IMR-90 (cell line): ENCODE data around the gene HCCS. TPM values are rescaled to one million over a fixed set of nuclear protein-coding genes. Genes with fewer than 3 reads are reported as not detected.

Experiments
- ATAC-seq: fragments of 200-7000 bp; cut with Tn5 transposase; 2 replicates; pipeline ENCODE4 v1.9.1; 2020; ENCODE audit warnings: low read depth, mild to moderate bottlenecking, moderate library complexity
- BruUV-seq: library from RNA; stranded (reverse); fragments of 400-500 nt; replicated peaks from 2 replicates; lab custom pipeline; 2021; lab: Mats Ljungman, UMichigan
- CTCF ChIA-PET: fragments of 300-600 bp; formaldehyde crosslinking; extraction: SDS; loops from one replicate; lab custom pipeline; 2021; ENCODE audit warnings: antibody characterized with exemption; lab: Yijun Ruan, JAX
- POLR2A ChIA-PET: fragments of 300-600 bp; sonication (Branson Sonifier 250); formaldehyde crosslinking; loops from one replicate; lab custom pipeline; 2022; ENCODE audit warnings: antibody characterized with exemption; ENCODE audit not compliant: unreplicated experiment; lab: Charles Lee
- DNase-seq: peaks from one replicate; pipeline ENCODE4 v3.0.0; 2013
- H2AFZ ChIP-seq: replicated peaks from 2 replicates; pipeline ENCODE3; 2013; ENCODE audit warnings: low read length, mild to moderate bottlenecking; ENCODE audit not compliant: poor library complexity
- H2AK5ac ChIP-seq: 2 replicates; pipeline ENCODE4 v1.6.1; 2013; ENCODE audit warnings: low read depth, low read length, inconsistent platforms
- H2AK9ac ChIP-seq: replicated peaks from 2 replicates; pipeline ENCODE3; 2013; ENCODE audit warnings: mild to moderate bottlenecking, low read depth, low read length, moderate library complexity; ENCODE audit not compliant: poor library complexity
- H2BK120ac ChIP-seq: 2 replicates; pipeline ENCODE4 v1.6.1; 2013; ENCODE audit warnings: low read depth, low read length, inconsistent platforms
- H2BK15ac ChIP-seq: 3 replicates; pipeline ENCODE4 v1.6.1; 2013; ENCODE audit warnings: low read depth, low read length, inconsistent platforms
- H2BK20ac ChIP-seq: 2 replicates; pipeline ENCODE4 v1.6.1; 2013; ENCODE audit warnings: low read depth, mild to moderate bottlenecking, inconsistent platforms, low read length, moderate library complexity
- H2BK5ac ChIP-seq: 2 replicates; pipeline ENCODE4 v1.6.1; 2013; ENCODE audit warnings: mild to moderate bottlenecking, low read depth, low read length, inconsistent platforms; ENCODE audit not compliant: poor library complexity, severe bottlenecking
- H3K14ac ChIP-seq: replicated peaks from 2 replicates; pipeline ENCODE4 v1.6.1; 2013; ENCODE audit warnings: low read depth, low read length, inconsistent platforms
- H3K18ac ChIP-seq: 2 replicates; pipeline ENCODE4 v1.6.1; 2013; ENCODE audit warnings: low read depth, low read length, control low read depth
- H3K23ac ChIP-seq: 2 replicates; pipeline ENCODE4 v1.6.1; 2013; ENCODE audit warnings: low read depth, low read length, inconsistent platforms
- H3K27ac ChIP-seq: 2 replicates; pipeline ENCODE4 v1.5.1; 2013; ENCODE audit warnings: mild to moderate bottlenecking, control low read depth, low read length; ENCODE audit not compliant: insufficient read depth
- H3K27me3 ChIP-seq: 2 replicates; pipeline ENCODE4 v1.6.1; 2013; ENCODE audit warnings: low read length; ENCODE audit not compliant: control insufficient read depth, insufficient read depth
- H3K36me3 ChIP-seq: 2 replicates; pipeline ENCODE4 v1.6.1; 2013; ENCODE audit warnings: low read length, mixed read lengths; ENCODE audit not compliant: control insufficient read depth, insufficient read depth
- H3K4ac ChIP-seq: 2 replicates; pipeline ENCODE4 v1.6.1; 2013; ENCODE audit warnings: low read depth, low read length, inconsistent platforms
- H3K4me1 ChIP-seq: 2 replicates; pipeline ENCODE4 v1.6.1; 2013; ENCODE audit warnings: low read length, mixed read lengths; ENCODE audit not compliant: control insufficient read depth, insufficient read depth
- H3K4me2 ChIP-seq: 2 replicates; pipeline ENCODE4 v1.6.1; 2013; ENCODE audit warnings: low read depth, mild to moderate bottlenecking, control low read depth, low read length, moderate library complexity
- H3K4me3 ChIP-seq: 2 replicates; pipeline ENCODE4 v1.5.1; 2013; ENCODE audit warnings: low read depth, mild to moderate bottlenecking, control low read depth, low read length, moderate library complexity; ENCODE audit not compliant: insufficient read depth
- H3K56ac ChIP-seq: 2 replicates; pipeline ENCODE4 v1.6.1; 2013; ENCODE audit warnings: low read length, inconsistent platforms; ENCODE audit not compliant: insufficient read depth; ENCODE audit errors: extremely low read depth
- H3K79me1 ChIP-seq, 2 experiments: 2 replicates each; pipeline ENCODE4 v1.6.1; 2013; ENCODE audit warnings: low read length in 2 of 2, inconsistent platforms in 1 of 2, low read depth in 1 of 2
- H3K9ac ChIP-seq: 2 replicates; pipeline ENCODE4 v1.6.1; 2013; ENCODE audit warnings: low read depth, low read length, control low read depth
- H3K9me1 ChIP-seq: 2 replicates; pipeline ENCODE4 v1.6.1; 2013; ENCODE audit warnings: low read length, inconsistent platforms; ENCODE audit not compliant: insufficient read depth
- H3K9me3 ChIP-seq: 2 replicates; pipeline ENCODE4 v1.6.1; 2013; ENCODE audit warnings: low read length; ENCODE audit not compliant: control insufficient read depth, insufficient read depth
- H4K20me1 ChIP-seq: 2 replicates; pipeline ENCODE4 v1.6.1; 2013; ENCODE audit warnings: low read length, inconsistent platforms; ENCODE audit not compliant: insufficient read depth
- H4K5ac ChIP-seq: 2 replicates; pipeline ENCODE4 v1.6.1; 2013; ENCODE audit warnings: mild to moderate bottlenecking, low read depth, low read length, control low read depth
- H4K8ac ChIP-seq, 2 experiments: 2 replicates each; pipeline ENCODE4 v1.6.1; 2013; ENCODE audit warnings: low read depth in 2 of 2, low read length in 2 of 2, control low read depth in 1 of 2, inconsistent platforms in 1 of 2
- H4K91ac ChIP-seq: 2 replicates; pipeline ENCODE4 v1.6.1; 2013; ENCODE audit warnings: low read depth, low read length, inconsistent platforms; ENCODE audit not compliant: insufficient read depth
- BHLHE40 ChIP-seq: fragments of 150-350 bp; IDR thresholded peaks from 2 replicates; pipeline ENCODE4 v1.6.1; 2016; ENCODE audit warnings: mild to moderate bottlenecking, low read depth, low read length
- CHD1 ChIP-seq: IDR thresholded peaks from 2 replicates; pipeline ENCODE4 v1.6.1; 2012; ENCODE audit warnings: low read depth, low read length, improper control_type of control experiment
- FOS ChIP-seq: fragments of 150-350 bp; IDR thresholded peaks from 2 replicates; pipeline ENCODE4 v1.6.1; 2016; ENCODE audit warnings: low read depth, low read length
- MAFK ChIP-seq: IDR thresholded peaks from 2 replicates; pipeline ENCODE4 v1.6.1; 2012; ENCODE audit warnings: low read depth, low read length, improper control_type of control experiment
- MAZ ChIP-seq: IDR thresholded peaks from 2 replicates; pipeline ENCODE4 v1.6.1; 2012; ENCODE audit warnings: low read depth, mild to moderate bottlenecking, low read length, improper control_type of control experiment, moderate library complexity, borderline replicate concordance
- MXI1 ChIP-seq: IDR thresholded peaks from 2 replicates; pipeline ENCODE4 v1.6.1; 2012; ENCODE audit warnings: low read depth, mild to moderate bottlenecking, low read length, moderate library complexity, borderline replicate concordance
- NFE2L2 ChIP-seq: fragments of 150-350 bp; IDR thresholded peaks from 2 replicates; pipeline ENCODE4 v1.6.1; 2016; ENCODE audit warnings: low read depth, mild to moderate bottlenecking, low read length
- POLR2A ChIP-seq: IDR thresholded peaks from 2 replicates; pipeline ENCODE4 v1.6.1; 2012; ENCODE audit warnings: mild to moderate bottlenecking, low read depth, low read length
- RAD21 ChIP-seq: IDR thresholded peaks from 2 replicates; pipeline ENCODE4 v1.6.1; 2012; ENCODE audit warnings: low read length, improper control_type of control experiment
- RCOR1 ChIP-seq: IDR thresholded peaks from 2 replicates; pipeline ENCODE4 v1.6.1; 2012; ENCODE audit warnings: mild to moderate bottlenecking, low read length, improper control_type of control experiment; ENCODE audit not compliant: insufficient replicate concordance
- RFX5 ChIP-seq: IDR thresholded peaks from 2 replicates; pipeline ENCODE4 v1.8.0; 2012; ENCODE audit warnings: low read depth, mild to moderate bottlenecking, low read length, moderate library complexity
- SMC3 ChIP-seq: fragments of 150-350 bp; IDR thresholded peaks from 2 replicates; pipeline ENCODE4 v1.6.1; 2016; ENCODE audit warnings: low read depth, mild to moderate bottlenecking, antibody characterized with exemption, low read length, moderate library complexity
- WGBS, 2 experiments: methylation state at CpG; one replicate each; pipeline versions ENCODE4 v1.1.5 to v1.1.7; 2013; ENCODE audit warnings: missing lambda C conversion rate in 2 of 2; ENCODE audit not compliant: insufficient read length in 1 of 2; ENCODE audit errors: extremely low coverage in 2 of 2; 5-methylcytosine and 5-hydroxymethylcytosine counted together
- dilution Hi-C: fragments of 300-500 bp; cut with HindIII; formaldehyde crosslinking; loops from one replicate; pipeline ENCODE4 v1.14.3; 2018; ENCODE audit warnings: low sequenced_read_pairs; ENCODE audit not compliant: unreplicated experiment
- in situ Hi-C: fragments of 300-500 bp; cut with MboI; formaldehyde crosslinking; loops from 3 replicates; pipeline ENCODE4 v1.14.3; 2019; ENCODE audit warnings: low sequenced_read_pairs, inconsistent platforms, mixed read lengths
- intact Hi-C: fragments of 100-400 bp; cut with micrococcal nuclease; formaldehyde crosslinking; loops from 2 replicates; pipeline ENCODE4 v1.10.0; 2022
- polyA plus RNA-seq, 3 experiments: library from polyadenylated mRNA; depleted of rRNA; stranded (reverse); fragments of >200 nt; gene quantifications; 2 replicates each; pipeline ENCODE4 v1.2.3, GENCODE V29; 2012; ENCODE audit warnings: low replicate concordance in 1 of 3
- total RNA-seq: library from RNA; depleted of rRNA; stranded (reverse); fragments of >200 nt; gene quantifications from 2 replicates; pipeline ENCODE4 v1.2.3, GENCODE V29; 2012
- TF ChIP-seq, protein P1 (sequence below): fragments of 150-350 bp; IDR thresholded peaks from 2 replicates; pipeline ENCODE4 v1.6.1; 2016; ENCODE audit warnings: low read depth, mild to moderate bottlenecking, low read length, moderate library complexity, borderline replicate concordance
- TF ChIP-seq, protein P2 (sequence below): conservative IDR thresholded peaks from 2 replicates; pipeline ENCODE4 v1.5.1; 2012; ENCODE audit warnings: mild to moderate bottlenecking, low read depth, low read length, improper control_type of control experiment

The HCCS gene
- total and polyA plus RNA-seq, 2 of the 4 experiments (the other 2 are of a cell fraction) = 24.0 to 28.6 TPM

DNA sequence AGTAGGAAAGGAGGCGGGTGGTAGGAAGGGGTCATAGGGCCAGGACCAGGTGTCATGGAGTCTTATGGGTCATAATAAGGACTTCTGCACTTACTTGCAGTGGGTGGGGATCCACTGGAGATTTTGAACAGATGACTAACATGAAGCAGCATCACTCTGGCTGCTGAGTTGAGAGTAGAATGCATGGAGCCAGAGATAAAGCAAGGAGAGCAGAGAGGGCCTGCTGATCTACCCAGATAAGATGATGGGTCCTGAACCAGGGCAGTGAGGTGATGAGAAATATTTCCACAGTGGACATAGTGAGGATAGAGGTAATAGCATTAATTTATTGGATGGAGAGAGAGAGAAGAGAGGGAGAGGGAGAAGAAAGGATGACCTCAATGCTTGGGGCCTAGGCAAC lies 48.0 kb downstream of the HCCS start:
- Histone ChIP-seq H3K4me1 (no peaks in the 10 kb centered on the region), H2AFZ (no peak overlapping the region), H3K14ac (no peak overlapping the region), H2AK5ac (no peak overlapping the region), H2AK9ac (no peak overlapping the region), H3K9ac (no peak overlapping the region), H3K4ac (no peak overlapping the region), H3K36me3 (no peaks in the 10 kb centered on the region), H2BK5ac (no peak overlapping the region), H3K79me1 (no peaks in the 10 kb centered on the region), H3K18ac (no peak overlapping the region), H3K4me3 (no peak overlapping the region), H2BK15ac (no peak overlapping the region), H3K27me3 (no peaks in the 10 kb centered on the region), H4K5ac (no peak overlapping the region), H3K9me1 (no peaks in the 10 kb centered on the region), H2BK20ac (no peak overlapping the region), H4K91ac (no peak overlapping the region), H3K9me3 (no peaks in the 10 kb centered on the region), H3K56ac (no peak overlapping the region), H4K20me1 (no peaks in the 10 kb centered on the region), H3K27ac (no peak overlapping the region), H3K23ac (no peak overlapping the region), H2BK120ac (no peak overlapping the region), H3K4me2 (no peak overlapping the region), H4K8ac (no peak overlapping the region)
- in situ Hi-C loops (no loop called here), dilution Hi-C loops (no loop called here), intact Hi-C loops (no loop called here)
- WGBS, 2 experiments = no CpG with 5 or more reads among the region's 1 CpG
- ChIA-PET CTCF (no interaction called here), POLR2A (no interaction called here)
- no peak for TF ChIP-seq SMC3
- TF ChIP-seq RCOR1 = no peak
- TF ChIP-seq MAZ = no peak
- TF ChIP-seq BHLHE40 = no peak
- no peak for TF ChIP-seq CHD1
- TF ChIP-seq POLR2A = no peak
- TF ChIP-seq RAD21 = no peak
- TF ChIP-seq, protein P1, sequence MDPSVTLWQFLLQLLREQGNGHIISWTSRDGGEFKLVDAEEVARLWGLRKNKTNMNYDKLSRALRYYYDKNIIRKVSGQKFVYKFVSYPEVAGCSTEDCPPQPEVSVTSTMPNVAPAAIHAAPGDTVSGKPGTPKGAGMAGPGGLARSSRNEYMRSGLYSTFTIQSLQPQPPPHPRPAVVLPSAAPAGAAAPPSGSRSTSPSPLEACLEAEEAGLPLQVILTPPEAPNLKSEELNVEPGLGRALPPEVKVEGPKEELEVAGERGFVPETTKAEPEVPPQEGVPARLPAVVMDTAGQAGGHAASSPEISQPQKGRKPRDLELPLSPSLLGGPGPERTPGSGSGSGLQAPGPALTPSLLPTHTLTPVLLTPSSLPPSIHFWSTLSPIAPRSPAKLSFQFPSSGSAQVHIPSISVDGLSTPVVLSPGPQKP = no peak
- no peak for TF ChIP-seq RFX5
- no peak for TF ChIP-seq FOS
- TF ChIP-seq MAFK = no peak
- TF ChIP-seq, protein P2, sequence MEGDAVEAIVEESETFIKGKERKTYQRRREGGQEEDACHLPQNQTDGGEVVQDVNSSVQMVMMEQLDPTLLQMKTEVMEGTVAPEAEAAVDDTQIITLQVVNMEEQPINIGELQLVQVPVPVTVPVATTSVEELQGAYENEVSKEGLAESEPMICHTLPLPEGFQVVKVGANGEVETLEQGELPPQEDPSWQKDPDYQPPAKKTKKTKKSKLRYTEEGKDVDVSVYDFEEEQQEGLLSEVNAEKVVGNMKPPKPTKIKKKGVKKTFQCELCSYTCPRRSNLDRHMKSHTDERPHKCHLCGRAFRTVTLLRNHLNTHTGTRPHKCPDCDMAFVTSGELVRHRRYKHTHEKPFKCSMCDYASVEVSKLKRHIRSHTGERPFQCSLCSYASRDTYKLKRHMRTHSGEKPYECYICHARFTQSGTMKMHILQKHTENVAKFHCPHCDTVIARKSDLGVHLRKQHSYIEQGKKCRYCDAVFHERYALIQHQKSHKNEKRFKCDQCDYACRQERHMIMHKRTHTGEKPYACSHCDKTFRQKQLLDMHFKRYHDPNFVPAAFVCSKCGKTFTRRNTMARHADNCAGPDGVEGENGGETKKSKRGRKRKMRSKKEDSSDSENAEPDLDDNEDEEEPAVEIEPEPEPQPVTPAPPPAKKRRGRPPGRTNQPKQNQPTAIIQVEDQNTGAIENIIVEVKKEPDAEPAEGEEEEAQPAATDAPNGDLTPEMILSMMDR = no peak
- no peak for TF ChIP-seq MXI1
- no peak for TF ChIP-seq NFE2L2
- no peak for ATAC-seq
- DNase-seq = no peak
- no TSS peak for BruUV-seq
